HG03280 (cell line): ENCODE measurements around the gene ERVH48-1.
"Not testable (repeated sequence)": the region's sequence is repeated elsewhere in the genome, so short reads cannot be mapped to it uniquely, and the experiment has no call there.

Source experiments
- ATAC-seq: cut with Tn5 transposase; IDR thresholded peaks from one replicate; pipeline ENCODE4 v1.9.1; 2021; ENCODE audit warnings: mild to moderate bottlenecking, moderate library complexity; ENCODE audit not compliant: unreplicated experiment

ERVH48-1 gene

DNA sequence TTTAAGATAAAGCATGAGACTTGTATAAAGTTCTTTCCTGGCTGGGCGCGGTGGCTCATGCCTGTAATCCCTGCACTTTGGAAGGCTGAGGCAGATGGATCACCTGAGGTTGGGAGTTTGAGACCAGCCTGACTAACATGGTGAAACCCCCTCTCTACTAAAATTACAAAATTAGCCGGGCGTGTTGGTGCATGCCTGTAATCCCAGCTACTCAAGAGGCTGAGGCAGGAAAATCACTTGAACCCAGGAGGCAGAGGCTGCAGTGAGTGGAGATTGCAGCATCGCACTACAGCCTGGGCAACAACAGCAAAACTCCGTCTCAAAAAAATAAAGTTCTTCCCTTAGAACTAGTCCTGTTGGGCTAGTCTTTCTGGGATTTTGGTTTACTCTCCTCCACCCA lies 13.5 kb downstream of the ERVH48-1 start:
- not testable (repeated sequence) for ATAC-seq

DNA sequence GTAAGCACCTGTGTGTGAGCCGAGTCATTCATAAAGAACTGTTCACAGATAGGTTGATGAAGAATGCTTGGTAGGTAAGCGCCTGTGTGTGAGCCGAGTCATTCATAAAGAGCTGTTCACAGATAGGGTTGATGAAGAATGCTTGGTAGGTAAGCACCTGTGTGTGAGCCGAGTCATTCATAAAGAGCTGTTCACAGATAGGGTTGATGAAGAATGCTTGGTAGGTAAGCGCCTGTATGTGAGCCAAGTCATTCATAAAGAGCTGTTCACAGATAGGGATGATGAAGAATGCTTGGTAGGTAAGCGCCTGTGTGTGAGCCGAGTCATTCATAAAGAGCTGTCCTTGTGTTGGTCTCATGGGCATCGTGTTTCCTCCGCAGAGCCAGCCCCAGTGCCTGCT lies 16.9 kb downstream of the ERVH48-1 start:
- ATAC-seq, result not testable (repeated sequence)

DNA sequence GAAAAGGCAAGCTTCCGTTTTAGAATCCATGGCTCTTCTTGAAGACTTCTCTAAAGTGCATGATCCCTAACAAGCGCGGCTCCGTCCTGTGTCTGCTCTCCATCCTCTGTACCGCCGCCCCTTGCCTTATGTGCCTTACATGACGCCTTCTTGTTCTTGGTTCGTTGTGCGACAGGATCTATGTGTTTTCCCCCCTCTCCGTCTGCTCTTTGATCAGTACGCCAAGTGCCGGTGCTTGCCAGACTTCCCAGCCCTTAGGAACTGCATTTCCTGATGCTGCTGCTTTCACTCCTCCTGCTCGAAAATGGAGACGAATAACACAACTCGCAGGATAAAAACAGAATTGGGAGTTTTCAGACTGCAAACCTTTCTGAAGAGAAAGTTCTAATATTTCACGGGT lies 19.2 kb downstream of the ERVH48-1 start:
- ATAC-seq, result no peak

DNA sequence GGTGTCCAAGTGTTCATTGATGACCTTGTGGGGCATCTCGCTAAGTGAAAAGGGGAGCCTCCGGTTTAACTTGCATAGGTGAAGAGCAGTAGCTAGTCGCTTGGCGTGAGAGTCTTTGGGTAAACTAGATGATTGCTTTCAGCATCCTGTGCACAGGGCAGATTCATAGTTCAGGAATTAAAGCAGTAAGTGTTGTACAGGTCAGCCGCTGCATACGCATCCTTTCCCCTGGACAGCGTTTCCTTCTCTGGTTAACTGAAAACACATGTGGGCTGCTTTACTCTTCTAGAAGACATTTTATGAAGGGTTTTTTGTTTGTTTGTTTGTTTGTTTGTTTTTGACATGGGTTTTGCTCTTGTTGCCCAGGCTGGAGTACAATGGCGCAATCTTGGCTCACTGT lies 20.2 kb downstream of the ERVH48-1 start:
- no peak for ATAC-seq

DNA sequence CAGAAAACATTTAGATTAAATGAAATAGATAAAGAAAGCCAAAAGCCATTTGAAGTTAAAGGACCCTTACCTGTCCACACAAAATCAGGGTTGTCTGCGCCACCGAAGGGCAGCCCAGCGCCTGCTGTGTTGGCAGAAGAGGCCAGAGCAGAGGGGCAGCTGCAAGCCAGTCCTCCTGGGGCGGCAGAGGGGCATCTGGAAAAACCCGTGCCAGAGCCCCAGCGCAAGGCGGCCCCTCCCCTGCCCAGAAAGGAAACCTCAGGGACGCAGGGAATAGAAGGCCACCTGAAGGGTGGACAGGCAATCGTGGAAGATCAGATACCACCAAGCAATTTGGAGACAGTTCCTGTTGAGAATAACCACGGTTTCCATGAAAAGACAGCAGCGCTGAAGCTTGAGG lies 21.6 kb downstream of the ERVH48-1 start:
- ATAC-seq, result no peak

DNA sequence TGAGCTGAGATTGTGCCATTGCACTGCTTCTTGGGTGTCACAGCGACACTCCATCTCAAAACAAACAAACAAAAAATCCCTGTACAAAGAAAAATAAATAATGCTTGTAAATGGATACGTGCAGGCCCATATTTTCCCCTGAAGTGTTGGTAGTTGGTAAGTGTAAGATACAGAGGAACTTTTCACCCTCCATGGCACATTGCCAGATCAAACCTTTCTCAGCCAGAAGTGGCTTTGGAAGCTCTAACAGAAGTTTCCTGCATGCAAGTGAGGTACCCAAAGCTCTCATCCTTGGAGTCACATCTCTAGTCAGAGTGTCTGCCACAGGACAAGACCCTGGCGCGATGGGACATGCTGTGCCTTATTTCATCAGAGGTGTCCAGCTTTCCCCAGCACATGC lies 25.0 kb downstream of the ERVH48-1 start:
- ATAC-seq, result no peak

DNA sequence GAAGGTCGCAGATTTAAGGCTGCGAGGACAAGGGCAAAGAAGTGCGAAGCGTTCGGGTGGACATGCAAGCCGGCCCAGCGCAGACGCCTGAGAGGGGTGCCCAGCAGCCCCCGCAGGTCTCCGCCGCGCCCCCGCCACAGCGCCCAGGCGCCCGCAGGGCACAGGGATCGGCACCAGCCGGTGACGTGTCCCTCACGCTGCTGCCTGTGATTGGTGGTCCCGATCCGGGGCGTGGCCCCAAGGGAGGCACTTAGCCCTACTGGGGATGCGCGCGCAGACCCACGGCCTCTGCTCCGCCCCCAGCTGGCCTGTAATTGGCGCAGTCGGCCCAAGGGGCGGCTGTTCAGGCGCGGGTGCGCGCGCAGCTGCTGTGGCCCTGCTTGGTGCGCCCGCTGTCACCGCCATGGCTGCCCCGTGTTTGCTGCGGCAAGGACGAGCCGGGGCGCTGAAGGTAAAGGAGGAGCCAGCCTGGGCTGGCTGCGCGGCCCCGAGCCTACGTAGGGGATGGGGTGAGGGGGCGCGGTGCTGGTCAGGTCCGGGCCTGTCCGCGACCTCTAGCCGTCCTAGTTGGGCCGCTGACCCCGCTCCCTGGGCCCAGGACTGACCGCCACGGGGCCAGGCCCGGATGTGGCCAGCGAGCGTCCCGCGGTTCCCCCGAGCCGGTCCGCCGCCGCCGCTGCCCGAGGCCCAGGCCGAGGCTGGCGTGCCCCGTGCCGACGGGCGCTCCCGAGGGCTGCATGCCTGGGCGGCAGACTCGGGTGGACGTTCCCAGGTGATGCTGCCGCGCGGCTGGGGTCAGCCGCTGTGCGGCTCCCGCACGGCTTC lies 32.3 kb downstream of the ERVH48-1 start, which contains the start of gene NDUFV3:
Gene NDUFV3, plus strand, starts transcription at position 379 of the 825 bp plus-strand sequence. Its CDS starts 25 bp downstream, at position 404.
- ATAC-seq, result peak; percentile 93

DNA sequence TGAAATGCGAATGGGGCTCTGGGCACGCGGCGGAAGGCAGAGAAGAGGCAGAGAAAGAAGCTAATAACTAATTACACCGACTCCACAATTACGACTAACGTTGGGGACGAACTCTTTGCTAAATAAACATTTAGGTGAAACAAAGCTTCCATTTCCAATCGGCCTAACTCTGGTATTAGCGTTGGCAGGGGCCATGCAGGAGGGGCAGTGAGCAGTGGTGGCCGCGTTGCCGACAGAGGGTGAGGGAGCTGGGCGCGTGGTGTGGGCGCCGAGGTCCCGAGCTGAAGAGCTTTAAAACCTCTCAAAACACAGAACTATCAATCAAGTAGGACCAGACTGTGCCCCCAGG lies 32.9 kb downstream of the ERVH48-1 start:
- no peak for ATAC-seq

DNA sequence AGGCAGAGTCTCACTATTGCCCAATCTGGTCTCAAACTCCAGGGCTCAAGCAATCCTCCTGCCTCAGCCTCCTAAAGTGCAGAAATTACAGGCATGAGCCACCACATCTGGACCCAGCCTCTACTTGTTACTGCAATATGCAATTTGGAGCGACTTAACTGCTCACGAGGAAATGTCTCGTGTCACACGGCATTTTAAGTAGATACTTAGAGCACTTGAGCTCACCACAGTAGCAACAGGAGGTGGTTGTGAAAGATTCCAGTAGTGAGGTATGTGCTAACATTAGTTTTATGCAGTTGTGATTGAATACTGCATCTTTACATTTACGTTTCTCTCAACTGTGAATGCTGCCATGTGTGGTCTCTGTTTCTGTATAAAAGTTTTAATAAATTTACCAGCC lies 38.1 kb downstream of the ERVH48-1 start:
- no peak for ATAC-seq

DNA sequence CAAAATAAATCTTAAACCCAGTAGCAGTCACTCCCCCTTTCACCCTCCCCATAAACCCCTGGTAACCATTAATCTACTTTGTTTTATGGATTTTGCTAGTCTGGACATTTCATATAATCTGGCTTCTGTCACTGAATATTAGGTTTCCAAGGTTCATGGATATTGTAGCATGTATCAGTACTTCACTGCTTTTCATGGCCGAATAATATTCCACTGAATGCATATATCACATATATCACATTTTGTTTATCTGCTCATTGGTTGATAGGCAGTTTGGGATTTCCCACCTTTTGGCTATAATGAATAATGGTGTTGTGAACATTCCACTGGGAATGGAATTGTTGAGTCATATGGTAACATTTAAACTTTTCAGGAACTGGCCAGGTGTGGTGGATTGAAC lies 41.5 kb downstream of the ERVH48-1 start:
- ATAC-seq, result no peak

DNA sequence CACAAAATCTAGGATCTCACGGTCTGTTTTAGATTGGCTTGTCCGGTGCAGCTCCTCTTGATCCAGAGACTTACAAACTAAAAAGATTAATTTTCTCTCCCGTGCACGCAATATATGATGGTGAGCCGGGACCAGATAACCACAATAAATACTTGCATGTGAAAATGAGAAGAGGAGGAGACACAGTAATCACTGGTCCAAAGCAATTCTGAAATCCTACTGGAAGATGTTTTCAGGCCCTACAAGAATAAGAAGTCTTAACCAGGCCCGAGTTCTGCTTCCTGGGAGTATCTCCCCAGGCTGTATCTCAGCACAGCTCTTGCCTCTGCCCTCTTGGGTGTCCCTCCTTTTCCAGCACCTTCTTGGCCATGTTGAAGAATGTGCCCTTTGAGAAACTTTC lies 45.1 kb downstream of the ERVH48-1 start:
- no peak for ATAC-seq

DNA sequence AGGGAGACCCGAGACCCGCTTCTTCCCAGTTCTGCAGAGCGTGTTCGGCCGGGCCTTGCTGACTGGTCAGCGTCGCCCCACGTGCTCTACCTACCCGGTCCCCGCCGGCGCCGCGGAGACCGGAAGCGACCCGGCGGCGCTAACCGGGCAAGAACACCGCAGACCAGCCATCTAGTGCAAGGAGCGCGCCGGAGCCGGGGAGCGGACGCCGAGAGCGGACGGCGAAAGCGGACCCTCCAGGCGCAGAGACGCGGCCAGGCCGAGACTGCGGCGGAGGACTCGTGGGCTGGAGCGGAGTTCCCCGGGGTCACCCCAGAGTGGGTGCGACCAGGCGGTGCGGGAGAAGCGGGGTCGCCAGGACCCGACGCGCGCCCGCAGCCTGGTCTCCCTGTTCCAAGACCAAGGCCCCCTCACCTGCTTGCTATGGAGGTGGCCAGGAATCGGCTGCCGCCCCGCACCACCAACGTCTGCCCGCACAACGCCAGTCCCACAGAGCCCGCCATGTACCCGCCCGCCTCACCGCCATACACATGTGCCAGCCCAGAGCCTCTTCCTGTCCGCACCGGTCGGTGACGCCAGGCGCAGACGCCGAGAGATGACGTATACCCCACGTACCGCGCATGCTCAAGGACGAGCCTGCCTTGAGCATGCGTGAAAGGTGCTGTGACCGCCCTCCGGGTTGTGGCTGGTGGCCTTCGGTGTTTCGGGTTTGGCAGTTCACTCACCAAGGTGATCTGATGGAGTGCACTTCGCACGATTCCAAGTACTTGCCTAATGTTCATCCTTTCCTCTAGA lies 46.2 kb downstream of the ERVH48-1 start, which contains the start of gene WDR4:
Gene WDR4, minus strand, starts transcription at position 547 of the 795 bp plus-strand sequence. Its CDS starts 44 bp downstream, at position 503.
- peak; percentile 89 for ATAC-seq

DNA sequence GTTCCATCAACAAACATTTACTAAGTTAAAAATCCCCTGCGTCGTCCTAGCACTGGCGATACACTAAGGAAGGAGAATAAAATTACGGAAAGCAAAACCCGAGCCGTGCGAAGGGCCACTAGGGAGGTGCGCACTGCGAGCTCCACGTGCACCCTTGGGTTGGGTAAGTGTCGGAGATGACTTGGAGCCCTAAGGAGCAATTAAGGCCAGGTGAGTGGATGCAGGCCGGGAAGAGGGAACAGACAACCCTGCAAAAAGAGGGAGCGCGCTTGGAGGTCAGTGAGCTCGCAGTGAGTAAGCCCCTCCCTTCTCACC lies 46.8 kb downstream of the ERVH48-1 start:
- no peak for ATAC-seq

DNA sequence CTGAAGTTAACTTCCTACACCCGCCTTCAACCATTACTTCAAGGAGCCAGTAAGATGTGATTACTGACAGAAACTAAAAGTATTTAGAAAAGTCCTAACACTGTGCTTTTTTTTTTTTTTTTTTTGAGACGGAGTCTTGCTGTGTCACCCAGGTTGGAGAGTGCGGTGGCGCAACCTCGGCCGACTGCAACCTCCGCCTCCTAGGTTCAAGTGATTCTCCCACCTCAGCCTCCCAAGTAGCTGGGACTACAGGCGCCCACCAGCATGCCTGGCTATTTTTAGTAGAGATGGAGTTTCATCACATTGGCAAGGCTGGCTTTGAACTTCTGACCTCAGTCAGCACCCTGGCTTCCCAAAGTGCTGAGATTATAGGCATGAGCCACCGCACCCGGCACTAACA lies 49.6 kb downstream of the ERVH48-1 start:
- not testable (repeated sequence) for ATAC-seq

DNA sequence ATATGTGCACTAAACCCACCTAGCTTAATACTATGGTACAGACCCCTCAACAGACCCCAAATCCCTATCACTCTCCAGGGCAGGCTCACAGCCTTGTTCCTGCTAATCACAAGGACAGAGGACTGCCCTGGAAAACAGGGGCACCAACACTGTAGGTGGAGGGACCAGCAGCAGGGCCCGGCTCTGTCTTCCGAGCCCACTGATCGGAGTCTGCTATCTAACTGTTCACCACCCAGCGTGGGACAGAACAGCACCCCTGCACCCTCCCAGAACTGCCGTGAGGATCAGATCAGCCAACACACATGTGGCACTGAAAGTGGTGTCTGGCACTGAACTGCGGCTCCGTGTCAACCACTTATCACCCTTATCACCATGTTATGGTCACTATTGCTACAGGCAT lies 52.3 kb downstream of the ERVH48-1 start:
- ATAC-seq, result no peak

DNA sequence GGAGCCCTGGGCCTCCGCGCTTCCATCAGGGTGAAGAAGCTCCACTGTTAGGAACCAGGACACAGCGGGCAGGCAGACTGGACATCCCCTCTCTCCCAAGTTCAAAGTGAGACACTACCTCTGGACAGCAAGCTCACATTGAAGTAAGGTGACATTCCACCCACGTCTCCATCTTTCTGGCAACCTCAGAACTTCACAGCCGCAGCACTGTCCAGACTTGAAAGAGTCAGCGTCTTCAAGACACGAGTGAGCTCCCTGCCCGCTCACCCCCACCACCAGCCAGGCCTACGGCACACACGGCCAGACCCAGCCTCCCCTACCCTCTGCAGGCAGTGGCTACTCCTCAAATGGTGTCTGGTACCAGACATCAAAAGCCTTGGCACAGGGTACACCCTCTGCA lies 57.2 kb downstream of the ERVH48-1 start:
- no peak for ATAC-seq
